Adrenal gland (tissue), 5 donors: Measurements from ENCODE around the gene STK11IP.

ENCODE experiments used
- CTCF ChIP-seq, 6 experiments: fragments of 450-650 bp in 4 of 6; fragments of 200-600 bp in 2 of 6; sonication (generic) in 1 of 6; IDR thresholded peaks; 1 replicate in 5 of 6; 2 replicates in 1 of 6; pipeline versions ENCODE4 v1.5.1 to v1.8.0; 2016 to 2021; ENCODE audit warnings: antibody characterized with exemption in 6 of 6, mild to moderate bottlenecking in 2 of 6, moderate library complexity in 1 of 6
- POLR2A ChIP-seq, 2 donors: fragments of 450-650 bp; IDR thresholded peaks; one replicate each; pipeline ENCODE4 v1.6.1; 2017; ENCODE audit warnings: antibody characterized with exemption in 2 of 2, mild to moderate bottlenecking in 2 of 2, moderate library complexity in 1 of 2
- donor health status: DM: no; HTN: no; CAD: no.

- no peak for TF ChIP-seq CTCF (IDR thresholded peaks at IDR 0.05)
- TF ChIP-seq POLR2A (IDR thresholded peaks at IDR 0.05): no peak
These were observed 41.7 kb upstream of the STK11IP start for GRCh38 chr2:219555956-219556355.
